HCT116 (cell line): ENCODE measurements around the gene GSTA3. TPM values are rescaled to one million over a fixed set of nuclear protein-coding genes. Genes with fewer than 3 reads are reported as not detected.
"Not testable (repeated sequence)": the region's sequence is repeated elsewhere in the genome, so short reads cannot be mapped to it uniquely, and the experiment has no call there.

ENCODE experiments used
- ATAC-seq: fragments of 200-7000 bp; cut with Tn5 transposase; 2 replicates; pipeline ENCODE4 v1.9.1; 2020; ENCODE audit warnings: mild to moderate bottlenecking, moderate library complexity
- BruUV-seq: library from RNA; stranded (reverse); fragments of 400-500 nt; replicated peaks from 2 replicates; lab custom pipeline; 2021; lab: Mats Ljungman, UMichigan
- CTCF ChIA-PET: fragments of 300-600 bp; sonication (Branson Sonifier 250); formaldehyde crosslinking; loops from one replicate; lab custom pipeline; 2021; ENCODE audit warnings: antibody characterized with exemption; lab: Charles Lee
- POLR2A ChIA-PET: fragments of 300-600, 350-600 bp; sonication (Branson Sonifier 250); formaldehyde crosslinking; loops from one replicate; lab custom pipeline; 2021; ENCODE audit warnings: antibody characterized with exemption; lab: Charles Lee
- RAD21 ChIA-PET, 2 experiments: fragments of 300-600 bp; sonication (Branson Sonifier 250); formaldehyde crosslinking; loops; one replicate each; lab custom pipeline; 2023; ENCODE audit warnings: low total read pairs in 2 of 2; ENCODE audit not compliant: uncharacterized antibody in 2 of 2, unreplicated experiment in 2 of 2, low non-redundant PET in 1 of 2; lab: Charles Lee
- DNase-seq: peaks from one replicate; pipeline ENCODE4 v3.0.0-alpha.2; 2010; ENCODE audit warnings: low read depth, low spot score
- H2AFZ ChIP-seq: fragments of 200-600 bp; shearing (Covaris generic), sonication (generic); 2 replicates; pipeline ENCODE4 v1.6.1; 2017; ENCODE audit warnings: low read depth, mixed run types, mixed read lengths, antibody characterized with exemption, low read length; ENCODE audit not compliant: poor library complexity, severe bottlenecking
- H3K27ac ChIP-seq: 2 replicates; pipeline ENCODE4 v1.5.1; 2012; ENCODE audit warnings: low read depth, low read length
- H3K27me3 ChIP-seq: fragments of 200-600 bp; sonication (generic); 2 replicates; pipeline ENCODE4 v1.6.1; 2016; ENCODE audit warnings: mixed run types, low read length, mixed read lengths; ENCODE audit not compliant: insufficient read depth
- H3K36me3 ChIP-seq, 2 experiments: fragments of 200-500 bp in 1 of 2; fragments of 200-600 bp in 1 of 2; sonication (Bioruptor generic) in 1 of 2; sonication (generic) in 1 of 2; 2 replicates each; pipeline versions ENCODE4 v1.5.1 to v1.6.1; 2014 to 2016; ENCODE audit warnings: low read length in 2 of 2, inconsistent platforms in 1 of 2, mixed read lengths in 1 of 2, mixed run types in 1 of 2; ENCODE audit not compliant: insufficient read depth in 2 of 2, control insufficient read depth in 1 of 2
- H3K4me1 ChIP-seq, 2 experiments: fragments of 200-600 bp in 1 of 2; sonication (generic) in 1 of 2; 2 replicates each; pipeline versions ENCODE4 v1.5.1 to v1.6.1; 2012 to 2017; ENCODE audit warnings: low read length in 2 of 2, inconsistent platforms in 1 of 2, mild to moderate bottlenecking in 1 of 2, mixed read lengths in 1 of 2, mixed run types in 1 of 2, moderate library complexity in 1 of 2; ENCODE audit not compliant: insufficient read depth in 2 of 2, control insufficient read depth in 1 of 2
- H3K4me2 ChIP-seq: fragments of 200-600 bp; sonication (generic); 2 replicates; pipeline ENCODE4 v1.6.1; 2017; ENCODE audit warnings: mixed run types, low read length, mixed read lengths
- H3K4me3 ChIP-seq, 2 experiments: fragments of 200-600 bp in 1 of 2; sonication (generic) in 1 of 2; replicated peaks in 1 of 2; 2 replicates each; pipeline ENCODE4 v1.5.1; 2011 to 2016; ENCODE audit warnings: low read length in 2 of 2, control low read depth in 1 of 2, low read depth in 1 of 2, mild to moderate bottlenecking in 1 of 2, mixed read lengths in 1 of 2, mixed run types in 1 of 2
- H3K79me2 ChIP-seq: fragments of 200-600 bp; sonication (generic); 2 replicates; pipeline ENCODE4 v1.6.1; 2017; ENCODE audit warnings: mild to moderate bottlenecking, mixed run types, low read length, moderate library complexity, mixed read lengths; ENCODE audit not compliant: insufficient read depth
- H3K9ac ChIP-seq: fragments of 200-600 bp; sonication (generic); 2 replicates; pipeline ENCODE4 v1.6.1; 2016; ENCODE audit warnings: low read length, mixed read lengths
- H3K9me2 ChIP-seq: fragments of 200-600 bp; sonication (generic), shearing (Covaris generic); 2 replicates; pipeline ENCODE4 v1.6.1; 2017; ENCODE audit warnings: mixed run types, mild to moderate bottlenecking, moderate library complexity; ENCODE audit not compliant: insufficient read depth
- H3K9me3 ChIP-seq, 2 experiments: fragments of 200-500 bp in 1 of 2; fragments of 200-600 bp in 1 of 2; sonication (Bioruptor generic) in 1 of 2; sonication (generic) in 1 of 2; 2 replicates each; pipeline ENCODE4 v1.6.1; 2014 to 2017; ENCODE audit warnings: low read length in 2 of 2, mixed read lengths in 2 of 2, inconsistent platforms in 1 of 2, low read depth in 1 of 2, mild to moderate bottlenecking in 1 of 2, mixed run types in 1 of 2, moderate library complexity in 1 of 2; ENCODE audit not compliant: control insufficient read depth in 1 of 2, insufficient read depth in 1 of 2
- H4K20me1 ChIP-seq: fragments of 200-600 bp; sonication (generic), shearing (Covaris generic); 2 replicates; pipeline ENCODE4 v1.6.1; 2017; ENCODE audit warnings: mixed run types, mild to moderate bottlenecking, moderate library complexity; ENCODE audit not compliant: insufficient read depth
- CBX3 ChIP-seq: IDR thresholded peaks from 2 replicates; pipeline ENCODE4 v1.6.1; 2012; ENCODE audit warnings: low read depth
- CEBPB ChIP-seq: IDR thresholded peaks from 2 replicates; pipeline ENCODE4 v1.6.1; 2012; ENCODE audit warnings: low read depth
- EGR1 ChIP-seq: IDR thresholded peaks from 2 replicates; pipeline ENCODE4 v1.6.1; 2012; ENCODE audit warnings: low read depth
- ELF1 ChIP-seq: IDR thresholded peaks from 2 replicates; pipeline ENCODE4 v1.6.1; 2012; ENCODE audit warnings: low read depth, borderline replicate concordance
- EZH2phosphoT487 ChIP-seq: fragments of 200-600 bp; IDR thresholded peaks from 2 replicates; pipeline ENCODE4 v1.6.1; 2018; ENCODE audit warnings: antibody characterized with exemption, borderline replicate concordance
- POLR2A ChIP-seq: IDR thresholded peaks from 2 replicates; pipeline ENCODE4 v1.7.0; 2011; ENCODE audit warnings: borderline replicate concordance; ENCODE audit not compliant: insufficient read depth, insufficient read length; ENCODE audit errors: extremely low read depth
- REST ChIP-seq: IDR thresholded peaks from 2 replicates; pipeline ENCODE4 v1.6.1; 2012; ENCODE audit warnings: low read depth
- SRF ChIP-seq: IDR thresholded peaks from 2 replicates; pipeline ENCODE4 v1.6.1; 2012; ENCODE audit warnings: low read depth
- TCF7L2 ChIP-seq: IDR thresholded peaks from 2 replicates; pipeline ENCODE4 v1.7.0; 2011; ENCODE audit warnings: borderline replicate concordance, inconsistent platforms; ENCODE audit not compliant: insufficient read depth, insufficient read length; ENCODE audit errors: extremely low read depth
- intact Hi-C: fragments of 100-400 bp; cut with micrococcal nuclease; formaldehyde crosslinking; loops from 2 replicates; pipeline ENCODE4 v1.10.0; 2022
- total RNA-seq: library from RNA; stranded (reverse); gene quantifications from one replicate; pipeline ENCODE4 v1.2.1, GENCODE V29; 2021; ENCODE audit not compliant: unreplicated experiment

The GSTA3 gene
- total RNA-seq, 1 experiment from 2014 or later: not detected

- Histone ChIP-seq H3K4me1 (peaks cover 0 to 8% of the 10 kb centered on the region in 2 experiments; a peak in 2 of 4 replicates), H3K4me3 (no peak overlapping the region), H3K79me2 (no peaks in the 10 kb centered on the region), H2AFZ (no peak overlapping the region), H3K9me3 (no peaks in the 10 kb centered on the region), H4K20me1 (no peaks in the 10 kb centered on the region), H3K9ac (no peak overlapping the region), H3K9me2 (no peaks in the 10 kb centered on the region), H3K36me3 (no peaks in the 10 kb centered on the region), H3K4me2 (no peak overlapping the region), H3K27ac (no peak overlapping the region), H3K27me3 (no peaks in the 10 kb centered on the region)
- intact Hi-C loops: no loop called here
- ChIA-PET CTCF (no interaction called here), POLR2A (no interaction called here), RAD21 (no interaction called here)
- DNase-seq: no peak
- BruUV-seq: no TSS peak
- no peak for ATAC-seq
- TF ChIP-seq SRF (no peak), POLR2A (no peak), CBX3 (no peak), CEBPB (no peak), EGR1 (no peak), ELF1 (no peak), REST (no peak), EZH2phosphoT487 (no peak), TCF7L2 (no peak)
Measured at GRCh38 chr6:52921743-52922142, 12.2 kb upstream of the GSTA3 start.

- POLR2A ChIA-PET, RAD21 ChIA-PET, H3K36me3 ChIP-seq, H4K20me1 ChIP-seq, H3K79me2 ChIP-seq, intact Hi-C loops, H3K27me3 ChIP-seq, H3K9me2 ChIP-seq, CTCF ChIA-PET, H3K4me1 ChIP-seq, BruUV-seq, ATAC-seq, H3K27ac ChIP-seq, DNase-seq, H3K9me3 ChIP-seq, H2AFZ ChIP-seq, H3K9ac ChIP-seq, H3K4me3 ChIP-seq, H3K4me2 ChIP-seq: not testable (repeated sequence)
Measured at GRCh38 chr6:52919511-52919910, 10.0 kb upstream of the GSTA3 start.

GRCh38 chr6:52918771-52919170 is 9.3 kb upstream of the GSTA3 start:
- H3K4me2 ChIP-seq, H3K9me2 ChIP-seq, BruUV-seq, POLR2A ChIA-PET, CTCF ChIA-PET, H3K79me2 ChIP-seq, H3K9me3 ChIP-seq, intact Hi-C loops, H4K20me1 ChIP-seq, H3K27me3 ChIP-seq, H3K9ac ChIP-seq, H3K4me1 ChIP-seq, RAD21 ChIA-PET, H3K4me3 ChIP-seq, H3K27ac ChIP-seq, DNase-seq, H3K36me3 ChIP-seq, ATAC-seq, H2AFZ ChIP-seq: not testable (repeated sequence)
